GM23338 (cell line): ENCODE measurements around the gene MAMDC2. TPM values are rescaled to one million over a fixed set of nuclear protein-coding genes. Genes with fewer than 3 reads are reported as not detected.

Experiments
- ATAC-seq: fragments of 200-7000 bp; cut with Tn5 transposase; 3 replicates; pipeline ENCODE4 v1.9.1; 2020
- DNase-seq: peaks from one replicate; pipeline ENCODE4 v3.0.0-alpha.2; 2015; ENCODE audit warnings: low spot score
- H2AFZ ChIP-seq: fragments of 200-600 bp; sonication (generic); 2 replicates; pipeline ENCODE4 v1.8.0; 2016; ENCODE audit warnings: antibody characterized with exemption, mild to moderate bottlenecking, moderate library complexity
- H3F3A ChIP-seq: fragments of 200-600 bp; sonication (generic); replicated peaks from 2 replicates; pipeline ENCODE4 v1.8.0; 2017; ENCODE audit warnings: antibody characterized with exemption, mixed run types, low read depth
- H3K27ac ChIP-seq: fragments of 200-600 bp; sonication (generic); 2 replicates; pipeline ENCODE4 v1.6.1; 2016; ENCODE audit warnings: low read depth
- H3K27me3 ChIP-seq: fragments of 200-600 bp; sonication (generic); 2 replicates; pipeline ENCODE4 v1.8.0; 2016; ENCODE audit warnings: mild to moderate bottlenecking, mixed run types, moderate library complexity; ENCODE audit not compliant: insufficient read depth
- H3K36me3 ChIP-seq: fragments of 200-600 bp; sonication (generic); 2 replicates; pipeline ENCODE4 v1.8.0; 2016; ENCODE audit warnings: mild to moderate bottlenecking; ENCODE audit not compliant: insufficient read depth
- H3K4me1 ChIP-seq: fragments of 200-600 bp; sonication (generic); 2 replicates; pipeline ENCODE4 v1.8.0; 2016; ENCODE audit warnings: mild to moderate bottlenecking, moderate library complexity; ENCODE audit not compliant: insufficient read depth
- H3K4me2 ChIP-seq: fragments of 200-600 bp; sonication (generic); 2 replicates; pipeline ENCODE4 v1.7.1; 2017; ENCODE audit warnings: mixed run types
- H3K4me3 ChIP-seq: fragments of 200-600 bp; sonication (generic); 2 replicates; pipeline ENCODE4 v1.6.1; 2016; ENCODE audit warnings: mixed run types
- H3K79me2 ChIP-seq: fragments of 200-600 bp; sonication (generic); replicated peaks from 2 replicates; pipeline ENCODE4 v1.8.0; 2017; ENCODE audit warnings: mild to moderate bottlenecking; ENCODE audit not compliant: insufficient read depth
- H3K9me2 ChIP-seq: fragments of 200-600 bp; sonication (generic); 2 replicates; pipeline ENCODE4 v1.8.0; 2017; ENCODE audit not compliant: insufficient read depth
- H4K20me1 ChIP-seq: fragments of 200-600 bp; sonication (generic); replicated peaks from 2 replicates; pipeline ENCODE4 v1.8.0; 2017; ENCODE audit warnings: mild to moderate bottlenecking; ENCODE audit not compliant: insufficient read depth
- H3K27ac Mint-ChIP-seq: 2 replicates; pipeline ENCODE4 v1.8.0; 2020; ENCODE audit warnings: inconsistent platforms, mild to moderate bottlenecking, moderate library complexity, mixed read lengths
- H3K27me3 Mint-ChIP-seq: 3 replicates; pipeline ENCODE4 v1.8.0; 2022; ENCODE audit warnings: low read depth, mild to moderate bottlenecking, moderate library complexity, mixed read lengths, inconsistent platforms; ENCODE audit not compliant: insufficient read depth, poor library complexity
- H3K36me3 Mint-ChIP-seq: 3 replicates; pipeline ENCODE4 v1.8.0; 2021; ENCODE audit warnings: low read depth, mild to moderate bottlenecking, inconsistent platforms, moderate library complexity, mixed read lengths
- H3K4me1 Mint-ChIP-seq: 3 replicates; pipeline ENCODE4 v1.8.0; 2020; ENCODE audit warnings: mild to moderate bottlenecking, inconsistent platforms, mixed read lengths
- H3K4me3 Mint-ChIP-seq: 3 replicates; pipeline ENCODE4 v1.8.0; 2021; ENCODE audit warnings: moderate library complexity, mild to moderate bottlenecking, inconsistent platforms, mixed read lengths
- H3K9me3 Mint-ChIP-seq: 3 replicates; pipeline ENCODE4 v1.8.0; 2020; ENCODE audit warnings: moderate library complexity, mild to moderate bottlenecking, inconsistent platforms, mixed read lengths
- CREB1 ChIP-seq: fragments of 250-450 bp; sonication (Bioruptor Pico); IDR thresholded peaks from 2 replicates; pipeline ENCODE4 v1.5.0; 2020; ENCODE audit warnings: low read depth, mild to moderate bottlenecking, moderate library complexity
- polyA plus RNA-seq: library from polyadenylated mRNA; unstranded; fragments of >200 nt; fragmentation: Nextera tagmentation; extraction: Ambion mirVana; gene quantifications from 2 replicates; pipeline ENCODE4 v1.2.1, GENCODE V29; 2016
- total RNA-seq: library from RNA; depleted of rRNA; stranded (reverse); fragments of >200 nt; shearing (Covaris generic); gene quantifications from 2 replicates; pipeline ENCODE4 v1.2.3, GENCODE V29; 2014
- TF ChIP-seq, protein P1 (sequence below): fragments of 250-450 bp; sonication (Bioruptor Pico); IDR thresholded peaks from 2 replicates; pipeline ENCODE4 v1.5.0; 2020; ENCODE audit warnings: mild to moderate bottlenecking, moderate library complexity
- TF ChIP-seq, protein P2 (sequence below): IDR thresholded peaks from 2 replicates; pipeline ENCODE4 v1.6.1; 2016; ENCODE audit warnings: antibody characterized with exemption

MAMDC2 gene
- total and polyA plus RNA-seq, 2 experiments from 2014 or later = 7.7 to 19.6 TPM

DNA sequence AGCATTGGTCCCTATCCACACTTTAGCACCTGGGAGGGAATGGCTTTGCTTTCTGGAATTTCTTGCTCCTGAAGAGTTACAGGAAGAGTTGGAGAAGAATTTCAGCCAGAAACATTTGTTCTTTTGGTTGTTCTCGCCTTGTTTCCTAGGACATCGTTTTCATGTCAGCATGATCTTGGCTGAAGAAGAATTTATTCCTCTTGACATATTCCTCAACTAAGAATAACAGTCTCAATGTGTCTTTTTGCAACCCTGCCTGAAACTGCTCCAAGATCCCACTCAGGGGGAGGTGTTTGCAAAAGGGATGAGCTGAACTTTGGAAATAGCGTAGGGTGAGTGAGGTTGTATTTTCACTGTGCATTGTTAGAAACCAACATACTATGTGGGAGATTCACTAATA, 26.1 kb downstream of the MAMDC2 start (continued):
- TF ChIP-seq, protein P1, sequence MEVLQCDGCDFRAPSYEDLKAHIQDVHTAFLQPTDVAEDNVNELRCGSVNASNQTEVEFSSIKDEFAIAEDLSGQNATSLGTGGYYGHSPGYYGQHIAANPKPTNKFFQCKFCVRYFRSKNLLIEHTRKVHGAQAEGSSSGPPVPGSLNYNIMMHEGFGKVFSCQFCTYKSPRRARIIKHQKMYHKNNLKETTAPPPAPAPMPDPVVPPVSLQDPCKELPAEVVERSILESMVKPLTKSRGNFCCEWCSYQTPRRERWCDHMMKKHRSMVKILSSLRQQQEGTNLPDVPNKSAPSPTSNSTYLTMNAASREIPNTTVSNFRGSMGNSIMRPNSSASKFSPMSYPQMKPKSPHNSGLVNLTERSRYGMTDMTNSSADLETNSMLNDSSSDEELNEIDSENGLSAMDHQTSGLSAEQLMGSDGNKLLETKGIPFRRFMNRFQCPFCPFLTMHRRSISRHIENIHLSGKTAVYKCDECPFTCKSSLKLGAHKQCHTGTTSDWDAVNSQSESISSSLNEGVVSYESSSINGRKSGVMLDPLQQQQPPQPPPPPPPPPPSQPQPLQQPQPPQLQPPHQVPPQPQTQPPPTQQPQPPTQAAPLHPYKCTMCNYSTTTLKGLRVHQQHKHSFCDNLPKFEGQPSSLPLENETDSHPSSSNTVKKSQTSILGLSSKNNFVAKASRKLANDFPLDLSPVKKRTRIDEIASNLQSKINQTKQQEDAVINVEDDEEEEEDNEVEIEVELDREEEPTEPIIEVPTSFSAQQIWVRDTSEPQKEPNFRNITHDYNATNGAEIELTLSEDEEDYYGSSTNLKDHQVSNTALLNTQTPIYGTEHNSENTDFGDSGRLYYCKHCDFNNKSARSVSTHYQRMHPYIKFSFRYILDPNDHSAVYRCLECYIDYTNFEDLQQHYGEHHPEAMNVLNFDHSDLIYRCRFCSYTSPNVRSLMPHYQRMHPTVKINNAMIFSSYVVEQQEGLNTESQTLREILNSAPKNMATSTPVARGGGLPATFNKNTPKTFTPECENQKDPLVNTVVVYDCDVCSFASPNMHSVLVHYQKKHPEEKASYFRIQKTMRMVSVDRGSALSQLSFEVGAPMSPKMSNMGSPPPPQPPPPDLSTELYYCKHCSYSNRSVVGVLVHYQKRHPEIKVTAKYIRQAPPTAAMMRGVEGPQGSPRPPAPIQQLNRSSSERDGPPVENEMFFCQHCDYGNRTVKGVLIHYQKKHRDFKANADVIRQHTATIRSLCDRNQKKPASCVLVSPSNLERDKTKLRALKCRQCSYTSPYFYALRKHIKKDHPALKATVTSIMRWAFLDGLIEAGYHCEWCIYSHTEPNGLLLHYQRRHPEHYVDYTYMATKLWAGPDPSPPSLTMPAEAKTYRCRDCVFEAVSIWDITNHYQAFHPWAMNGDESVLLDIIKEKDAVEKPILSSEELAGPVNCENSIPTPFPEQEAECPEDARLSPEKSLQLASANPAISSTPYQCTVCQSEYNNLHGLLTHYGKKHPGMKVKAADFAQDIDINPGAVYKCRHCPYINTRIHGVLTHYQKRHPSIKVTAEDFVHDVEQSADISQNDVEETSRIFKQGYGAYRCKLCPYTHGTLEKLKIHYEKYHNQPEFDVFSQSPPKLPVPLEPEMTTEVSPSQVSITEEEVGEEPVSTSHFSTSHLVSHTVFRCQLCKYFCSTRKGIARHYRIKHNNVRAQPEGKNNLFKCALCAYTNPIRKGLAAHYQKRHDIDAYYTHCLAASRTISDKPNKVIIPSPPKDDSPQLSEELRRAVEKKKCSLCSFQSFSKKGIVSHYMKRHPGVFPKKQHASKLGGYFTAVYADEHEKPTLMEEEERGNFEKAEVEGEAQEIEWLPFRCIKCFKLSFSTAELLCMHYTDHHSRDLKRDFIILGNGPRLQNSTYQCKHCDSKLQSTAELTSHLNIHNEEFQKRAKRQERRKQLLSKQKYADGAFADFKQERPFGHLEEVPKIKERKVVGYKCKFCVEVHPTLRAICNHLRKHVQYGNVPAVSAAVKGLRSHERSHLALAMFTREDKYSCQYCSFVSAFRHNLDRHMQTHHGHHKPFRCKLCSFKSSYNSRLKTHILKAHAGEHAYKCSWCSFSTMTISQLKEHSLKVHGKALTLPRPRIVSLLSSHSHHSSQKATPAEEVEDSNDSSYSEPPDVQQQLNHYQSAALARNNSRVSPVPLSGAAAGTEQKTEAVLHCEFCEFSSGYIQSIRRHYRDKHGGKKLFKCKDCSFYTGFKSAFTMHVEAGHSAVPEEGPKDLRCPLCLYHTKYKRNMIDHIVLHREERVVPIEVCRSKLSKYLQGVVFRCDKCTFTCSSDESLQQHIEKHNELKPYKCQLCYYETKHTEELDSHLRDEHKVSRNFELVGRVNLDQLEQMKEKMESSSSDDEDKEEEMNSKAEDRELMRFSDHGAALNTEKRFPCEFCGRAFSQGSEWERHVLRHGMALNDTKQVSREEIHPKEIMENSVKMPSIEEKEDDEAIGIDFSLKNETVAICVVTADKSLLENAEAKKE = no peak

DNA sequence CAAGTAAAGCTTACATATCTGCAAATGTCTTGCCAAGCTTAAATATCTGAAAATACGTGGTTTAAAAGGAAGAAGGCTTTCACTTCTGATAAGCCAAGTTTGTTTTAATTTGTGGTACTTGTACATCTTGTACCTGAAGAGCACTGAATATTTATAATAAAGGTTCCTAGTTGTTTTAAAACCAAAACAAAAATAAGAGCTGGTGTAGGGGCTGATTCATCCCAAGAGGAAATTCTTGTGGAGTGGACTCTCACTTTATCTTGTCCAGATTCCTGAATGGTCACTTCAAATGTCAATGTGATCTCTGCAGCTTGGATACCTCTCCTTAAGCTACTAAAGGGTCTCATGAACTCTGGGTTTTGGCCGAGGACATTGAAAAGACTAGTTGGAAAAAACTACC, 29.5 kb downstream of the MAMDC2 start:
- H3K4me2 ChIP-seq = no peak overlapping the region
- ATAC-seq = no peak
- no peaks in the 10 kb centered on the region for H4K20me1 ChIP-seq

More for the DNA sequence above, 29.5 kb downstream of the MAMDC2 start:
- Histone ChIP-seq H3K79me2 (no peaks in the 10 kb centered on the region), H3K27ac (no peak overlapping the region), H3K9me2 (no peaks in the 10 kb centered on the region), H3K27me3 (no peaks in the 10 kb centered on the region), H3K36me3 (no peaks in the 10 kb centered on the region), H3K4me3 (no peak overlapping the region), H3K4me1 (peaks cover 8% of the 10 kb centered on the region; the same call in 1 of the 2 replicates), H2AFZ (no peak overlapping the region), H3F3A (no peaks in the 10 kb centered on the region)
- H3K9me3 Mint-ChIP-seq = no peaks in the 10 kb centered on the region
- no peaks in the 10 kb centered on the region for H3K27me3 Mint-ChIP-seq
- TF ChIP-seq, protein P2, sequence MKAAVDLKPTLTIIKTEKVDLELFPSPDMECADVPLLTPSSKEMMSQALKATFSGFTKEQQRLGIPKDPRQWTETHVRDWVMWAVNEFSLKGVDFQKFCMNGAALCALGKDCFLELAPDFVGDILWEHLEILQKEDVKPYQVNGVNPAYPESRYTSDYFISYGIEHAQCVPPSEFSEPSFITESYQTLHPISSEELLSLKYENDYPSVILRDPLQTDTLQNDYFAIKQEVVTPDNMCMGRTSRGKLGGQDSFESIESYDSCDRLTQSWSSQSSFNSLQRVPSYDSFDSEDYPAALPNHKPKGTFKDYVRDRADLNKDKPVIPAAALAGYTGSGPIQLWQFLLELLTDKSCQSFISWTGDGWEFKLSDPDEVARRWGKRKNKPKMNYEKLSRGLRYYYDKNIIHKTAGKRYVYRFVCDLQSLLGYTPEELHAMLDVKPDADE = no peak
- no peak for TF ChIP-seq CREB1 (CRISPR knock-in tag)
- no peaks in the 10 kb centered on the region for H3K36me3 Mint-ChIP-seq
- H3K4me3 Mint-ChIP-seq = no peak overlapping the region
- DNase-seq = no peak
- no peak overlapping the region for H3K27ac Mint-ChIP-seq
- H3K4me1 Mint-ChIP-seq = peaks cover 3% of the 10 kb centered on the region; the same call in 1 of the 3 replicates
